GM12878 (cell line): ENCODE results near the gene CD79A. TPM values are rescaled to one million over a fixed set of nuclear protein-coding genes. Genes with fewer than 3 reads are reported as not detected.

Source experiments
- ATAC-seq: fragments of 200-7000 bp; cut with Tn5 transposase; 3 replicates; pipeline ENCODE4 v1.9.1; 2020; ENCODE audit warnings: mild to moderate bottlenecking, moderate library complexity
- BruUV-seq: library from RNA; stranded (reverse); fragments of 400-500 nt; replicated peaks from 2 replicates; lab custom pipeline; 2021; lab: Mats Ljungman, UMichigan
- CTCF ChIA-PET: fragments of 300-600 bp; sonication (Branson Sonifier 250); formaldehyde crosslinking; extraction: SDS; loops from one replicate; lab custom pipeline; 2021; ENCODE audit warnings: inconsistent platforms; lab: Yijun Ruan, JAX
- POLR2A ChIA-PET: fragments of 350-600 bp; formaldehyde crosslinking; extraction: SDS; loops from one replicate; lab custom pipeline; 2021; ENCODE audit warnings: inconsistent platforms; lab: Charles Lee
- RAD21 ChIA-PET: fragments of 300-600 bp; sonication (Branson Sonifier 250); formaldehyde crosslinking; loops from one replicate; lab custom pipeline; 2023; ENCODE audit warnings: antibody characterized with exemption; ENCODE audit not compliant: unreplicated experiment; lab: Charles Lee
- SMC1A ChIA-PET: fragments of 300-600 bp; sonication (Branson Sonifier 250); formaldehyde crosslinking; loops from one replicate; lab custom pipeline; 2023; ENCODE audit not compliant: unreplicated experiment, uncharacterized antibody; lab: Charles Lee
- DNase-seq: peaks from one replicate; pipeline ENCODE4 v3.0.0-alpha.2; 2011; ENCODE audit warnings: low read depth, low spot score
- FAIRE-seq: peaks from 3 replicates; lab custom pipeline; 2011; peaks lifted over from hg19 to GRCh38; lab: Jason Lieb, UNC
- H2AFZ ChIP-seq: 2 replicates; pipeline ENCODE4 v1.6.0; 2011; ENCODE audit warnings: low read depth, low read length, control low read depth; ENCODE audit not compliant: control insufficient read depth
- H3K27ac ChIP-seq: 2 replicates; pipeline ENCODE4 v1.5.1; 2011; ENCODE audit warnings: control low read depth; ENCODE audit not compliant: control insufficient read depth, insufficient read depth
- H3K27me3 ChIP-seq, 2 experiments: replicated peaks in 1 of 2; 2 replicates each; pipeline versions ENCODE4 v1.6.0 to v1.6.1; 2011; ENCODE audit warnings: low read length in 1 of 2; ENCODE audit not compliant: control insufficient read depth in 2 of 2, insufficient read depth in 2 of 2
- H3K36me3 ChIP-seq, 2 experiments: 2 replicates each; pipeline ENCODE4 v1.5.1; 2011; ENCODE audit warnings: low read length in 1 of 2; ENCODE audit not compliant: control insufficient read depth in 2 of 2, insufficient read depth in 2 of 2
- H3K4me1 ChIP-seq: 2 replicates; pipeline ENCODE4 v1.6.1; 2011; ENCODE audit warnings: mild to moderate bottlenecking, low read length, moderate library complexity, mixed read lengths; ENCODE audit not compliant: control insufficient read depth, insufficient read depth
- H3K4me2 ChIP-seq: 2 replicates; pipeline ENCODE4 v1.6.0; 2011; ENCODE audit warnings: control low read depth; ENCODE audit not compliant: control insufficient read depth, insufficient read depth
- H3K4me3 ChIP-seq: fragments of 200-600 bp; sonication (generic); 2 replicates; pipeline ENCODE4 v1.5.1; 2016
- H3K79me2 ChIP-seq: 2 replicates; pipeline ENCODE4 v1.6.0; 2011; ENCODE audit warnings: low read length; ENCODE audit not compliant: control insufficient read depth, insufficient read depth
- H3K9ac ChIP-seq: 2 replicates; pipeline ENCODE4 v1.8.0; 2011; ENCODE audit warnings: low read length, control low read depth, mixed read lengths; ENCODE audit not compliant: control insufficient read depth, insufficient read depth
- H3K9me3 ChIP-seq: replicated peaks from 3 replicates; pipeline ENCODE4 v1.5.1; 2011; ENCODE audit warnings: mild to moderate bottlenecking, low read length; ENCODE audit not compliant: control insufficient read depth, insufficient read depth
- H4K20me1 ChIP-seq: 2 replicates; pipeline ENCODE4 v1.6.0; 2011; ENCODE audit not compliant: control insufficient read depth, insufficient read depth
- BACH1 ChIP-seq: fragments of 450-650 bp; IDR thresholded peaks from 2 replicates; pipeline ENCODE4 v1.6.1; 2017; ENCODE audit warnings: mild to moderate bottlenecking, borderline replicate concordance
- BCL11A ChIP-seq: IDR thresholded peaks from 2 replicates; pipeline ENCODE4 v1.6.1; 2011; ENCODE audit warnings: low read depth, low read length
- BMI1 ChIP-seq: fragments of 450-650 bp; IDR thresholded peaks from 2 replicates; pipeline ENCODE4 v1.6.1; 2016; ENCODE audit warnings: mild to moderate bottlenecking, moderate library complexity, borderline replicate concordance
- HDAC6 ChIP-seq: fragments of 200-600 bp; sonication (generic); IDR thresholded peaks from one replicate; pipeline ENCODE4 v1.8.0; 2017; ENCODE audit warnings: antibody characterized with exemption; ENCODE audit not compliant: unreplicated experiment
- IKZF2 ChIP-seq, 2 experiments: fragments of 450-650 bp; IDR thresholded peaks; 2 replicates each; pipeline ENCODE4 v1.6.1; 2017; ENCODE audit warnings: mild to moderate bottlenecking in 2 of 2, moderate library complexity in 2 of 2
- IRF3 ChIP-seq: fragments of 450-650 bp; IDR thresholded peaks from 2 replicates; pipeline ENCODE4 v1.6.1; 2014; ENCODE audit warnings: mild to moderate bottlenecking
- PBX3 ChIP-seq: IDR thresholded peaks from 2 replicates; pipeline ENCODE4 v1.6.1; 2011; ENCODE audit warnings: mild to moderate bottlenecking, low read depth, low read length, moderate library complexity; ENCODE audit not compliant: insufficient replicate concordance
- SMAD1 ChIP-seq: fragments of 450-650 bp; IDR thresholded peaks from 2 replicates; pipeline ENCODE4 v1.6.1; 2018; ENCODE audit warnings: mild to moderate bottlenecking, low read depth; ENCODE audit not compliant: partially characterized antibody
- SREBF2 ChIP-seq: IDR thresholded peaks from 2 replicates; pipeline ENCODE4 v1.6.1; 2012; ENCODE audit warnings: mild to moderate bottlenecking, low read length
- SRF ChIP-seq, 2 experiments: IDR thresholded peaks; 2 replicates each; pipeline ENCODE4 v1.6.1; 2011; ENCODE audit warnings: low read depth in 2 of 2, low read length in 2 of 2, mild to moderate bottlenecking in 1 of 2, moderate library complexity in 1 of 2
- WGBS: methylation state at CpG from one replicate; pipeline ENCODE4 v1.1.6; 2016; ENCODE audit warnings: low lambda C conversion rate; ENCODE audit not compliant: insufficient replicate concordance, insufficient coverage; ENCODE audit errors: missing lambda C conversion rate; 5-methylcytosine and 5-hydroxymethylcytosine counted together
- in situ Hi-C: fragments of 300-500 bp; cut with MboI; formaldehyde crosslinking; loops from 9 replicates; pipeline ENCODE4 v1.14.3; 2018; ENCODE audit warnings: mixed read lengths
- intact Hi-C: fragments of 100-400 bp; cut with micrococcal nuclease; formaldehyde crosslinking; loops from one replicate; pipeline ENCODE4 v1.14.2; 2022; ENCODE audit not compliant: unreplicated experiment
- polyA plus RNA-seq, 11 experiments: library from polyadenylated mRNA; depleted of rRNA in 4 of 11; unstranded in 6 of 11; stranded (reverse) in 5 of 11; fragments of >200 nt; fragmentation: Nextera tagmentation in 4 of 11; fragmentation: Illumina TruSeq in 1 of 11; extraction: Ambion mirVana in 4 of 11; extraction: Trizol in 1 of 11; gene quantifications; 1 replicate in 1 of 11; 2 replicates in 10 of 11; pipeline versions ENCODE4 v1.2.1 to v1.2.3, GENCODE V29; 2011 to 2016; ENCODE audit warnings: inconsistent platforms in 2 of 11, missing spikeins in 2 of 11, low read depth in 1 of 11
- total RNA-seq, 4 experiments: library from RNA; depleted of rRNA in 3 of 4; stranded (reverse); fragments of >200 nt in 3 of 4; fragmentation: Illumina TruSeq in 1 of 4; extraction: Trizol in 1 of 4; gene quantifications; 2 replicates each; pipeline versions ENCODE4 v1.2.1 to v1.2.3, GENCODE V29; 2013 to 2021

The CD79A gene
- total and polyA plus RNA-seq, 10 of the 15 experiments (the other 5 are each of a cell fraction or from before 2014, with no cell fraction given), result 38.8 to 414 (median 282) TPM

GRCh38 chr19:41903193-41903953 lies 26.3 kb downstream of the CD79A start:
- no peak overlapping the region for H2AFZ ChIP-seq
- ChIA-PET RAD21 (interaction anchor here (1.5 kb wide), 1 partner anchor 15 kb away, joined by 4 read pairs; no protein-coding TSS in a partner anchor), CTCF (interaction anchor here (0.7 kb wide), 1 partner anchor 30 kb away, joined by 3 read pairs; no protein-coding TSS in a partner anchor), POLR2A (no interaction called here), SMC1A (no interaction called here)
- H3K36me3 ChIP-seq, result peaks cover 27 to 44% of the 10 kb centered on the region in 2 experiments; a peak in 3 of 4 replicates
- ATAC-seq, result no peak
- 97% methylated on average over 17 of the region's 19 CpGs for WGBS
- H3K4me2 ChIP-seq, result no peak overlapping the region
- DNase-seq, result no peak
- TF ChIP-seq SMAD1 (no peak), BCL11A (no peak), SRF (IDR thresholded peaks at IDR 0.05; ENCODE audit: low read depth in 2 of 2, low read length in 2 of 2) (no peak), IKZF2 (IDR thresholded peaks at IDR 0.05) (no peak), BMI1 (no peak), PBX3 (no peak), SREBF2 (no peak), HDAC6 (no peak), IRF3 (no peak), BACH1 (no peak)
- intact Hi-C loops, result no loop called here
- H3K4me1 ChIP-seq, result no peaks in the 10 kb centered on the region
- H3K27me3 ChIP-seq, result no peaks in the 10 kb centered on the region
- H3K9ac ChIP-seq, result no peak overlapping the region
- no peaks in the 10 kb centered on the region for H4K20me1 ChIP-seq
- H3K4me3 ChIP-seq, result no peak overlapping the region
- no TSS peak for BruUV-seq
- no peaks in the 10 kb centered on the region for H3K9me3 ChIP-seq
- no peaks in the 10 kb centered on the region for H3K79me2 ChIP-seq
- FAIRE-seq, result no peak
- in situ Hi-C loops, result no loop called here
- no peak overlapping the region for H3K27ac ChIP-seq
